Sigmoid colon (tissue), 7 donors: ENCODE data around the gene ARHGAP12. TPM values are rescaled to one million over a fixed set of nuclear protein-coding genes. Genes with fewer than 3 reads are reported as not detected.

Source experiments
- DNase-seq: peaks from one replicate; pipeline ENCODE4 v3.0.0-alpha.2; 2019
- H3K27ac ChIP-seq, 4 donors: fragments of 200-600 bp; sonication (generic); one replicate each; pipeline ENCODE4 v1.5.1; 2016 to 2019; ENCODE audit warnings: mild to moderate bottlenecking in 1 of 4
- H3K27me3 ChIP-seq, 3 donors: fragments of 200-600 bp; sonication (generic); one replicate each; pipeline ENCODE4 v1.5.1; 2019; ENCODE audit warnings: mild to moderate bottlenecking in 1 of 3
- H3K36me3 ChIP-seq, 4 donors: fragments of 200-600 bp; sonication (generic); one replicate each; pipeline ENCODE4 v1.5.1; 2016 to 2019
- H3K4me1 ChIP-seq, 4 donors: fragments of 200-600 bp; sonication (generic); one replicate each; pipeline ENCODE4 v1.5.1; 2017 to 2019
- H3K4me3 ChIP-seq, 4 donors: fragments of 200-600 bp; sonication (generic); one replicate each; pipeline ENCODE4 v1.5.1; 2017 to 2019; ENCODE audit warnings: mild to moderate bottlenecking in 2 of 4, moderate library complexity in 1 of 4
- H3K9me3 ChIP-seq, 4 donors: fragments of 200-600 bp in 3 of 4; sonication (generic) in 3 of 4; one replicate each; pipeline versions ENCODE4 v1.5.1 to v1.6.1; 2013 to 2019
- EP300 ChIP-seq, 4 donors: sonication (generic); formaldehyde crosslinking; IDR thresholded peaks; one replicate each; pipeline ENCODE4 v1.6.1; 2017; ENCODE audit warnings: antibody characterized with exemption in 4 of 4
- POLR2A ChIP-seq, 2 donors: fragments of 450-650 bp; IDR thresholded peaks; one replicate each; pipeline ENCODE4 v1.6.1; 2016; ENCODE audit warnings: antibody characterized with exemption in 2 of 2, mild to moderate bottlenecking in 2 of 2, moderate library complexity in 2 of 2
- POLR2AphosphoS5 ChIP-seq, 4 donors: sonication (generic); formaldehyde crosslinking; IDR thresholded peaks; one replicate each; pipeline ENCODE4 v1.6.1; 2017; ENCODE audit warnings: antibody characterized with exemption in 4 of 4
- WGBS, 2 donors: extraction: QIAGEN DNeasy Blood & Tissue Kit; methylation state at CpG; one replicate each; pipeline ENCODE4 v1.1.7; 2013; 5-methylcytosine and 5-hydroxymethylcytosine counted together
- intact Hi-C: fragments of 100-400 bp; cut with DNase I; formaldehyde crosslinking; loops from one replicate; pipeline ENCODE4 v1.15.1; 2023
- polyA plus RNA-seq, 3 donors: library from polyadenylated mRNA; stranded (reverse); fragments of 200-250 nt; gene quantifications; one replicate each; pipeline ENCODE4 v1.2.3, GENCODE V29; 2013
- total RNA-seq, 4 donors: library from RNA; depleted of rRNA; stranded (reverse); fragments of >200 nt; gene quantifications; one replicate each; pipeline ENCODE4 v1.1.0, GENCODE V29; 2016
- TF ChIP-seq, protein P1 (sequence below), 4 experiments: fragments of 450-650 bp in 3 of 4; fragments of 200-600 bp in 1 of 4; IDR thresholded peaks; one replicate each; pipeline ENCODE4 v1.5.1; 2016 to 2019; ENCODE audit warnings: antibody characterized with exemption in 4 of 4, mild to moderate bottlenecking in 3 of 4, moderate library complexity in 2 of 4
- donor health status: healthy with polysubstance abuse.
- donor health status: Bipolar disorder and iron deficiency.
- donor health status: healthy.

The ARHGAP12 gene
- total and polyA plus RNA-seq, 7 donors, result 14.1 to 90.5 (median 44.9) TPM

- 43 to 73% methylated on average over 1 of the region's 1 CpG for WGBS, 2 donors
- TF ChIP-seq POLR2AphosphoS5 (IDR thresholded peaks at IDR 0.05) (no peak), EP300 (IDR thresholded peaks at IDR 0.05) (no peak), POLR2A (IDR thresholded peaks at IDR 0.05) (no peak)
- TF ChIP-seq, protein P1, sequence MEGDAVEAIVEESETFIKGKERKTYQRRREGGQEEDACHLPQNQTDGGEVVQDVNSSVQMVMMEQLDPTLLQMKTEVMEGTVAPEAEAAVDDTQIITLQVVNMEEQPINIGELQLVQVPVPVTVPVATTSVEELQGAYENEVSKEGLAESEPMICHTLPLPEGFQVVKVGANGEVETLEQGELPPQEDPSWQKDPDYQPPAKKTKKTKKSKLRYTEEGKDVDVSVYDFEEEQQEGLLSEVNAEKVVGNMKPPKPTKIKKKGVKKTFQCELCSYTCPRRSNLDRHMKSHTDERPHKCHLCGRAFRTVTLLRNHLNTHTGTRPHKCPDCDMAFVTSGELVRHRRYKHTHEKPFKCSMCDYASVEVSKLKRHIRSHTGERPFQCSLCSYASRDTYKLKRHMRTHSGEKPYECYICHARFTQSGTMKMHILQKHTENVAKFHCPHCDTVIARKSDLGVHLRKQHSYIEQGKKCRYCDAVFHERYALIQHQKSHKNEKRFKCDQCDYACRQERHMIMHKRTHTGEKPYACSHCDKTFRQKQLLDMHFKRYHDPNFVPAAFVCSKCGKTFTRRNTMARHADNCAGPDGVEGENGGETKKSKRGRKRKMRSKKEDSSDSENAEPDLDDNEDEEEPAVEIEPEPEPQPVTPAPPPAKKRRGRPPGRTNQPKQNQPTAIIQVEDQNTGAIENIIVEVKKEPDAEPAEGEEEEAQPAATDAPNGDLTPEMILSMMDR (IDR thresholded peaks at IDR 0.05), result no peak
- Histone ChIP-seq H3K4me3 (no peak overlapping the region), H3K27me3 (no peaks in the 10 kb centered on the region), H3K4me1 (no peaks in the 10 kb centered on the region), H3K36me3 (no peaks in the 10 kb centered on the region), H3K9me3 (no peaks in the 10 kb centered on the region), H3K27ac (no peak overlapping the region)
- intact Hi-C loops, result no loop called here
- DNase-seq, result no peak
Observed at GRCh38 chr10:31789555-31789954, 139.1 kb downstream of the ARHGAP12 start.

GRCh38 chr10:31782701-31783100, 145.9 kb downstream of the ARHGAP12 start:
- intact Hi-C loops, result no loop called here
- DNase-seq, result no peak
- Histone ChIP-seq H3K4me3 (no peak overlapping the region), H3K36me3 (no peaks in the 10 kb centered on the region), H3K9me3 (no peaks in the 10 kb centered on the region), H3K27ac (no peak overlapping the region), H3K27me3 (no peaks in the 10 kb centered on the region), H3K4me1 (no peaks in the 10 kb centered on the region)
- WGBS, 2 donors, result 1 to 20% methylated on average over 2 of the region's 2 CpGs
- no peak for TF ChIP-seq POLR2AphosphoS5 (IDR thresholded peaks at IDR 0.05)
- no peak for TF ChIP-seq POLR2A (IDR thresholded peaks at IDR 0.05)
- no peak for TF ChIP-seq EP300 (IDR thresholded peaks at IDR 0.05)
- TF ChIP-seq, protein P1 (IDR thresholded peaks at IDR 0.05), result no peak

DNA sequence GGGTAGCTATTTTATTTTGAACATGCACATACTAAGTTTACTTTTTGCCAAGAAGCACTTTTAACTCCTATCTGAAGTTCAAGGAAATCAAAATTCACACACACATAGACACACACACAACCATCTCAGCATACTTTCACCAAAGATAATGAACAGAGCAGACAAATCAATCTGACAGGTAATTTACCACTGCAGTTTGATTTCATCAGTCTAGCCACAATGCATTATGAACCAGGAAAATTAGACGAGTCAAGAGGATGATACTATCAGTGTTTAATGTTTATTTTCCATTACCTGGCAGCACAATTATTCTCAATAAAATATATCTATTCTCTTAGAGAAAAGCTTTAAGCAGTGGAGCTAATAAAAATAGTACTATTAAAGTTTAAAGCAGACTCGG, 147.9 kb downstream of the ARHGAP12 start:
- no peaks in the 10 kb centered on the region for H3K36me3 ChIP-seq
- intact Hi-C loops, result no loop called here
- H3K9me3 ChIP-seq, result no peaks in the 10 kb centered on the region
- no peak overlapping the region for H3K27ac ChIP-seq
- TF ChIP-seq POLR2AphosphoS5 (IDR thresholded peaks at IDR 0.05) (no peak), EP300 (IDR thresholded peaks at IDR 0.05) (no peak), POLR2A (IDR thresholded peaks at IDR 0.05) (no peak)
- TF ChIP-seq, protein P1 (IDR thresholded peaks at IDR 0.05), result no peak
- no peaks in the 10 kb centered on the region for H3K27me3 ChIP-seq
- no peaks in the 10 kb centered on the region for H3K4me1 ChIP-seq
- no peak overlapping the region for H3K4me3 ChIP-seq
- DNase-seq, result no peak
- 69 to 75% methylated on average over 2 of the region's 2 CpGs for WGBS, 2 donors

- Histone ChIP-seq H3K9me3 (no peaks in the 10 kb centered on the region), H3K36me3 (no peaks in the 10 kb centered on the region), H3K4me1 (peaks cover 0 to 12% (median 9%) of the 10 kb centered on the region in 4 donors), H3K4me3 (no peak overlapping the region), H3K27me3 (no peaks in the 10 kb centered on the region), H3K27ac (no peak overlapping the region)
- WGBS, 2 donors, result 66 to 92% methylated on average over 3 of the region's 3 CpGs
- TF ChIP-seq EP300 (IDR thresholded peaks at IDR 0.05) (no peak), POLR2AphosphoS5 (IDR thresholded peaks at IDR 0.05) (no peak), POLR2A (IDR thresholded peaks at IDR 0.05) (no peak)
- TF ChIP-seq, protein P1 (IDR thresholded peaks at IDR 0.05), result no peak
- DNase-seq, result no peak
- intact Hi-C loops, result no loop called here
Observed at GRCh38 chr10:31778627-31779026, 150.0 kb downstream of the ARHGAP12 start.

- Histone ChIP-seq H3K4me3 (no peak overlapping the region), H3K9me3 (no peaks in the 10 kb centered on the region), H3K4me1 (peaks cover 0 to 21% (median 12%) of the 10 kb centered on the region in 4 donors), H3K36me3 (no peaks in the 10 kb centered on the region), H3K27ac (no peak overlapping the region), H3K27me3 (no peaks in the 10 kb centered on the region)
- no peak for DNase-seq
- TF ChIP-seq EP300 (IDR thresholded peaks at IDR 0.05) (no peak), POLR2AphosphoS5 (IDR thresholded peaks at IDR 0.05) (no peak), POLR2A (IDR thresholded peaks at IDR 0.05) (no peak)
- TF ChIP-seq, protein P1 (IDR thresholded peaks at IDR 0.05), result no peak
- 87 to 94% methylated on average over 5 of the region's 5 CpGs for WGBS, 2 donors
- intact Hi-C loops, result no loop called here
Observed at GRCh38 chr10:31776159-31776558, 152.5 kb downstream of the ARHGAP12 start.
